ENCODE measurements around the gene CSF3.

Gene CSF3, protein sequence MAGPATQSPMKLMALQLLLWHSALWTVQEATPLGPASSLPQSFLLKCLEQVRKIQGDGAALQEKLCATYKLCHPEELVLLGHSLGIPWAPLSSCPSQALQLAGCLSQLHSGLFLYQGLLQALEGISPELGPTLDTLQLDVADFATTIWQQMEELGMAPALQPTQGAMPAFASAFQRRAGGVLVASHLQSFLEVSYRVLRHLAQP

DNA sequence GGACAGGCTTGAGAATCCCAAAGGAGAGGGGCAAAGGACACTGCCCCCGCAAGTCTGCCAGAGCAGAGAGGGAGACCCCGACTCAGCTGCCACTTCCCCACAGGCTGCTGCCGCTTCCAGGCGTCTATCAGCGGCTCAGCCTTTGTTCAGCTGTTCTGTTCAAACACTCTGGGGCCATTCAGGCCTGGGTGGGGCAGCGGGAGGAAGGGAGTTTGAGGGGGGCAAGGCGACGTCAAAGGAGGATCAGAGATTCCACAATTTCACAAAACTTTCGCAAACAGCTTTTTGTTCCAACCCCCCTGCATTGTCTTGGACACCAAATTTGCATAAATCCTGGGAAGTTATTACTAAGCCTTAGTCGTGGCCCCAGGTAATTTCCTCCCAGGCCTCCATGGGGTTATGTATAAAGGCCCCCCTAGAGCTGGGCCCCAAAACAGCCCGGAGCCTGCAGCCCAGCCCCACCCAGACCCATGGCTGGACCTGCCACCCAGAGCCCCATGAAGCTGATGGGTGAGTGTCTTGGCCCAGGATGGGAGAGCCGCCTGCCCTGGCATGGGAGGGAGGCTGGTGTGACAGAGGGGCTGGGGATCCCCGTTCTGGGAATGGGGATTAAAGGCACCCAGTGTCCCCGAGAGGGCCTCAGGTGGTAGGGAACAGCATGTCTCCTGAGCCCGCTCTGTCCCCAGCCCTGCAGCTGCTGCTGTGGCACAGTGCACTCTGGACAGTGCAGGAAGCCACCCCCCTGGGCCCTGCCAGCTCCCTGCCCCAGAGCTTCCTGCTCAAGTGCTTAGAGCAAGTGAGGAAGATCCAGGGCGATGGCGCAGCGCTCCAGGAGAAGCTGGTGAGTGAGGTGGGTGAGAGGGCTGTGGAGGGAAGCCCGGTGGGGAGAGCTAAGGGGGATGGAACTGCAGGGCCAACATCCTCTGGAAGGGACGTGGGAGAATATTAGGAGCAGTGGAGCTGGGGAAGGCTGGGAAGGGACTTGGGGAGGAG is at the start of gene CSF3:
TSS of gene CSF3 (plus strand) at position 436 of the 993 bp plus-strand sequence. CDS start at position 471, 35 bp downstream.
- DNase-seq: no peak

DNA sequence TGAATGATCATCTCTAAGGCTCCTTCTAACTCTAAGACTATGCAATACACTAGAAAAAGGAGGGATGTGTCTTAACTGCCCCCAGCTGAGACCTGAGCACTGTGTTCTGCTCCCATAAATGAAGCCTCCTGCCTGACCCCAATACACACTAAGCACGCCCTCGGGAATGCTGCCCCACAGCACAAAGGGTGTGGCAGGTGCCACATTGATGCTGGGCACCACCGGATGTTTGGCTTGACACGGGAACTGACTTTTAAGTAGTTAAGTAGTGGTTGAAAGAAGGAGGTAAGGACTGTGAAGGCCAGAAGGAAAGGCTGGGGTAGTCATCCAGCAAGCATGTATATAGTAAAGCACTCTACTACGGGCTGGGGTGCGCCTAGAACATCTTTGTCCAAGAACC is 48.5 kb upstream of the CSF3 start:
- no peak for DNase-seq

DNA sequence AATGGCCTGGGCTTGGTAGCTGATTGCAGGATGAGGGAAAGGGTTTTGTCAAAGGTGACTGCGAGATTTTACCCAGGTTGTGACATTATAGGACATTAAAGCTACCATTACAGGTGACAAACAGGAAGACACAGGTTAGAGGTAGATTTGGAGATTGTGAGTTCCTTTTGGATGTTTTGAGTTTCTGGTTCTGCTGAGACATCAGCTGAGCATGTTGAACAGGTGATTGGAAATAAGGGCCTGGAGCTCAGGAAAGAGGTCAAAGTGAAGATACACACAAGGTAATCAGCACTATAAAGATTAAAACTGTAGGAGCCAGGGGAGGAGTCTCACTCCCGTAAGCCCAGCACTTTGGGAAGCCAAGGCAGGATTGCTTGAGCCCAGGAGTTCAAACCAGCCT is 46.5 kb upstream of the CSF3 start:
- DNase-seq: no peak

DNA sequence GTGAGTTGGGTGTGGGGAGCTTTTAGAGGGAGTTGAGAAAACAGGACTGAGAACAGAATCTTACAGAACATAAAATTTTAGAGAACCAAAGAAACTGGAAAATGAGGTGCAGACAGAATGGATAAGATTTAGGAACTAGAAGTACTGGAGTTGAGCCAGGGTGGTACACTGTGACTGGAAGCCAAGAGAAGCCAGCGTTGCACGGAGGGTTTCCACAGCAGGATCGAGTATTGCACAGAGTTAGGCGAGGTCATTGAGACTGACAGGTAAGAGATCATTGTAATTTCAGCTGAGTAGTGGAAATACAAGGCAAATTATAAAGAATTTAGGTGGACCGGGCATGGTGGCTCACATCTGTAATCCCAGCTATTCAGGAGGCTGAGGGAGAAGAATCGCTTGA is 45.9 kb upstream of the CSF3 start:
- DNase-seq: no peak

DNA sequence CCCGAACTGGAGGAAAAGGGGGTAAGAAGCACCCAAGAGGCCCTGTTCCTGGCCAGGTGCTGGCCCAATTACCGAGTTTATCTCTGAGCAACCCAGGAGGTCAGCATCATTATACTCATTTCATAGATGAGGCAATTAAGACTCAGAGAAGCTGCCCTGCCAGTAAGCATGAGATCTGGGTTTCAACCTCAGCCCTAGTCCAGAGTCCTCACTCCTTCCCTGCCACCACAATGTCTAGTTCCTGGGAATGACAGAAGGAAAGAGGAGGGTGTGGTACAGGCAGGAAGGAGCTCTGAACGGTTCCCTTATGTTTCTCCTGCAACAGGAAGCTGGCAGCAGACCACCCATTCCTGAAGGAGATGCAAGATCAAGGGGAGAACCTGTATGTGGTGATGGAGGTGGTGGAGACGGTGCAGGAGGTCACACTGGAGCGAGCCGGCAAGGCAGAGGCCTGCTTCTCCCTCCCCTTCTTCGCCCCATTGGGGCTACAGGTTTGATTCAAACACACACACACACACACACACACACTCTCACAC is 45.0 kb upstream of the CSF3 start:
- no peak for DNase-seq

DNA sequence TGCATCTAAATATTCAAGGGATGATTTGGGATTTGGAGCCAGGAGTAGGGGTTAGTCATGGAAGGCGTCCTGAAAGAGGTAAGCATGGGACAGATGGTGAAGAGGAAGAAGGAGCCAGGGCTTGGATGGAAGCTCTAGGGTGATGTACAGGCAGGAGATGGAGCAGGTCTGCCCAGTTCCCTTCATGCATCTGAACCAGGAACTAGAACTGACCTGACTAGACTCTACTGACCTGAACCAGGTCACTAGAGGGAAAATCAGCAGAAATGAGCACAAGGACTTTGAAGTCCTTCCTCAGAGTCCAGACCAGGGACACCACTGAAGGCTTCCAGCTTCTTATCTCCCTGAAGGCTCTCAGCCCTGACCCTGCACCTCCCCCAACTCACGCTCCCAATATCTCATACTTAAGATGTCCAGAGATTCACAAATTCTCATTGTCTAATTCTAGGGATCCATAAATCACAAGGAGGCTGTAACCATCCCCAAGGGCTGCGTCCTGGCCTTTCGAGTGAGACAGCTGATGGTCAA is 44.1 kb upstream of the CSF3 start:
- no peak for DNase-seq

DNA sequence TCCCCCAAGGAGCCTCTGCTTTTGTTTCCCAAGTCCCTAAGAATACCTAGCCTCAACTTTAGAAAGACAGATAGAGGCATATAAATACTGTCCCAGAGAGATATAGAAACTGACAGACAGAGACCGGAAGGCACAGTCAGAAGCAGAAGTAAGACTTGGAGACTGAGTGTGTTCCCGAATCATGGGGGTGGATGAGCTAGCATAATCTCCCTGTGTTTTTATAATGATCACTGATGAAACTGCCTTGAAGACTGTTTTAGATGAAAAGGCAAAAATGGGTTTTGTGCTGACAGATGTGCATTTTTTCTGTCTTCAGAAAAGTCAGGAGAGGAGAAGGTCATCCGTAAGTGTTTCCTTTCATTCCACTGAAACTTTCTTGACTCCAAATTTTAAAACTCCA is 43.0 kb upstream of the CSF3 start:
- DNase-seq: no peak

DNA sequence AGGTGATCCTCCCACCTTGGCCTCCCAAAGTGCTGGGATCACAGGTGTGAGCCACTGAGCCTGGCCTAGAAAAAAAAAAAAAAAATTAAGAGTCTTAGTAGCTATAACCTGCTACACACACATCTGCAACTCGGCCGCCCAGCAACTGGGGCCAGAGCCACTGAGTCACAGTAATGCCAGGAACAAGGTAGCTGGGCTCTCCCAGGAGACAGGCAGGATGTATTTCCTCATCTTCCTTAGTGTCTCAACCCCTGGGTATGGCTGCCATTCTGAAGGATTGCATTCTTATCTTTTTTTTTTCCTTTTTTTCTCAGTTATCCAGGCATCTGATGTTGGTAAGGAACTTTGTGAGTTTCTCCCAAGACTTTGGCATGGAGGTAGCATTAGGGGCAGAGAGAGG is 41.7 kb upstream of the CSF3 start:
- DNase-seq: no peak

DNA sequence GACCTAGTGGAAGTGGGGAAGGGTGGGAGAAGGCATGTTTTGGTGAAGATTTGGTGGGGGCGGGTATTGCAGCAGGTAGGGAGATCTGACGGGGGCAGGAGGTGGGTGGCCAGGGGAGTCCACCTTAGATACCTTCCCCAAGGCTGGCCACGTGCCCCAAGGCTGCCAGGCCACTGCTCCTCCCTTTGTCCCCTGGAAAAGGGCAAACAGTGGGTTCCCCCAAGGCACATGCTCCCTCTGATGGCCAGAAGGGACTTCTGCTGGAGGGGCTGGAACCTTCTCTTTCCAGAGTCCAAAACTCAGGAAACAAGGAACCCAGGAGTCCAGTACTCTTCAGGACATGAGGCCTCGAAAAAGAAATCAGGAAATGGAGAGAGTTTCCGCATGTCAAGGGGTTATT is 40.8 kb upstream of the CSF3 start:
- no peak for DNase-seq

DNA sequence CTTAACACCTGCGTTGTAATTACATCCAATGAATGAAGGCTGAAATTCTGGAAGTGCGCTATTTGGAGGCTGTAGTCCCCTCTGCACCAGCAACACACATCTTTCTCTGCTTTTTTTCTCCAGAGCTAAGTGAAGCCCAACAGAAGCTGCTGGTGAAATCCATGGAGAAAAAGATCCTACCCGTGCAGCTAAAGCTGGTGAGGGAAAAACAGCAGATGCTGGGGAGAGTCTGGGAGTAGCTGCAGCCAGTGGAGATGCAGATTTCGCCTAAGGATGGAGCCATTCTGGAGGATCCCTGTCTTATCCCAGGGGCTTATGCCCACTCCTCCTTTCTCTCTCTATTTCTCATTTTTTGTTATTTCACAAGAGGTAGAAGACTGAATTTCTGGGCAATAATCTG is 39.4 kb upstream of the CSF3 start:
- no peak for DNase-seq

DNA sequence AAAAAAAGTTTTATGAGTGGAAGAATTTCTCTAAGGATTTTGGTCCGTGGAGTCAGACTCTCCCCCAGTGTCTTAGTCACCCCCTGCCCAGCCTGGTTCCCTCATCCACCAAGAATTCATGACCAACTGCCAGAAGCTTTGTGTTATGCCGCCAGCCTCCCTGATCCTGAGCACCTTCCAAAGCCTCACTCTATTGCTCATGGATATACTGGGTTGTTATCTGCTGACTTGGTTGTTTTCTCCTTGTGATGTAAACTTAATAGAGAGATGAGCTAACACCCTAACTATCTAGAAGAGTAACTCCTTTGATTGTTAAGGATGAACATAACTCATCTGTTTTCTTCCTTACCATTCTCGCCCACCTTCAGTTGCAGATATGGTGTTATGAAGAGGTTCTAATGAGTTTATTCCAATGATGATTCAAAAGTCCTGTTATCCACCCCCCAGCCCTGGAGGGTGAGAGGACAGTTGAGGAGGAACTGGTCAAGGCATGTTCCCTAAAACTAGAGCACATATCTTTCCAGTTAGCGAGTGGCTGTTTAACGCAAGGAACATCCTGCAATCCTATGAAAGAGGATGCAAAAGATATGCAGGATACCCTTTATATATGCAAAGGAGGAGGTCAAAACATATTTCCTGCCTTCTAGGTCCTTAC is 36.1 kb upstream of the CSF3 start:
- no peak for DNase-seq

DNA sequence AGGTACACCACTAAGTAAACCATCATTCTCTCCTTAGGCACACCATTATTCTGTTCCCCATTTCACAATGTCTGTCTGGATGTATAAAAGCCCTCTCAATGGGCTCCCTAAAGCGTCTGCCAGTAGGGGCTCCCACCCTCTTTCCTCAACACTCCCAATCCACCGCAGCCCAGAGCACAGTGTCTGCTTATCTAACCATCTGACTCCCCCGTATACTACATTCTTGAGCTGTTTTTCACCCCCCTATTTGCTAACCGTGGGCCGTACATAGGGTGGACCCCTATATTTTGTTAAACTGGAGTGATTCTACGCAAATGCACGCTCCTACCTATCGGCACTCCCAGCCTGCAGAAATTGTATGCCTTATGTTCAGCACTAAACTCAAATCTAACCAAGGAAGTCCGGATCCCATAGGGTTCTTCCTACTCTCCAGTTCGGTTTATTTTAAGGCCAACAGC is 35.3 kb upstream of the CSF3 start:
- no peak for DNase-seq

DNA sequence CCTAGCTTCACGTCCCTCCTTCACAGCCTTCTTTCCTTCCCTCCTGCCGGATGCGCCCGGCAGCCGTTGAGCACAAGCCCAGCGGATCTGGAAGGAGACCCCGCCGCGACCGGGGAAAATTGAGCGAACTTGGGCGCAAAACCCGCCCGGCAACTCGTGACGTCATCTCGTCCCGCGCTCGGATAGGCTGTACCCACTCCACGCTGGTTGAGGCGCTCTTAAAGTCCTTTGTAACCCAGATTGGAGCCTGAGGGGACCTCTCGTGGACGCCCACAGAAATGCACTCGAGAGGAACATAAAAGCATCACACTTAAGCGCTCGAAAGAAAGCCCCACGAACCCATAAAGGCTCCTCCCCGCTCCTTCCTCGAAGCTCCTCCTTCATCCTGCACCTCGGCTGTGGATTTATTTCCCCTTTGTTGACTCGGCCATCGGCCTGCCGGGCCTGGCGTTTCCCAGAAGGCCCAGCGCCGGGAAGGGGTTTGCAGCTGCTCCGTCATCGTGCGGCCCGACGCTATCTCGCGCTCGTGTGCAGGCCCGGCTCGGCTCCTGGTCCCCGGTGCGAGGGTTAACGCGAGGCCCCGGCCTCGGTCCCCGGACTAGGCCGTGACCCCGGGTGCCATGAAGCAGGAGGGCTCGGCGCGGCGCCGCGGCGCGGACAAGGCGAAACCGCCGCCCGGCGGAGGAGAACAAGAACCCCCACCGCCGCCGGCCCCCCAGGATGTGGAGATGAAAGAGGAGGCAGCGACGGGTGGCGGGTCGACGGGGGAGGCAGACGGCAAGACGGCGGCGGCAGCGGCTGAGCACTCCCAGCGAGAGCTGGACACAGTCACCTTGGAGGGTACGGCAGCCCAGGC is 34.7 kb upstream of the CSF3 start, which contains the start of gene PSMD3:
TSS of gene PSMD3 (plus strand) at position 457 of the 856 bp plus-strand sequence. CDS start at position 621, 164 bp downstream.
- peak; percentile 100 for DNase-seq

DNA sequence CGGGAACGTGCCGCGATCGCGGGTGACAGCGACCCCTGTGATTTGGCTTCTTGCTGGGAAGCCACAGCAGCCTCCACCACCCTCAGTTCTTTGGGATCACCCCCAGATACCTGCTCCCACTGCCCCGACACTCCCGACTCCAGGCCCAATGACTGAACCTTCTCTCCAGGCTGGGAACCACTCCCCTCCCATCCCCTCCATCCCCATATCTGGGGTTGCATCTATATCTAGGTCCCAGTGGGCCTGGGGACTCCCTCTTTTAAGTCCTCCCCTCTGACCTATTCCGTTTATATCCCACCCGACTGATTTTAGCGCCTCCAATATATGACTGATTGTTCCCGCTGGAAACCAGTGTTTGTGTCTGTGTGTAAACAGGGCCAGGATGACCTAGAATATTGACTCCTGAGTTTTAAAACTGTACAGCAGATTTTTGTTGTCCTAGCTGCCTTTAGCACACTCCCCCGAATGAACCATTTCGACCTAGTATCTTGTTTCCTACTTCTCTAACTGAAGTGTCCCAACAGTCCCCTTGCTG is 34.0 kb upstream of the CSF3 start:
- DNase-seq: no peak

DNA sequence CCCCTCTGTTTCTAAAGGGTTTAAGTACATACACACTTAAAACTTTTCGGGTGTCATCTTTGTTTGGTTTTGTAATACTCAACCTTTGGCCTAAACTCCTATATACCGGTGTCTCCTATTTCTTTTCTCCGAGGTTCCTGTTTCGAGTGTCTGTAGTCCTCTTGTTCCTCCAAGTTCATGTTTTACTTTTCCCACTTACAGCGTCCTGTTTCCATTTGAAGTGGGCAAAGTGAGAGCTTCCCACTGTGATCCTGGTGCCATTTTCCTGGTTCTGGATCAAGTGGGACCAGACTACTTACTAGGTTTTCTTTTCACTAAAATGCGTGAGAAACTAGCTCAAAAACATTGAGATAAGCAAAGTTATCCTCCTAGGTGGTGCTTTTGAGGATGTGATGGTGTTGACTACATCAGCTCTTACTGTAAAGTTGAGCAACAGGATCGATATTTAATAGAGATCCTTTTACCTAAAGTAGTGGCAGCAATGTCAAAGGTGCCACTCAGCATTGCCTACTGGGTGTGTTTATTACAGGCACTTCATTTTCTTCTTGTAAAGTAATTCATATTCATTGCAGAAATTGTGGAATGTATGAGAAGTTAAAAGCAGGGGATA is 33.4 kb upstream of the CSF3 start:
- peak; percentile 6 for DNase-seq

DNA sequence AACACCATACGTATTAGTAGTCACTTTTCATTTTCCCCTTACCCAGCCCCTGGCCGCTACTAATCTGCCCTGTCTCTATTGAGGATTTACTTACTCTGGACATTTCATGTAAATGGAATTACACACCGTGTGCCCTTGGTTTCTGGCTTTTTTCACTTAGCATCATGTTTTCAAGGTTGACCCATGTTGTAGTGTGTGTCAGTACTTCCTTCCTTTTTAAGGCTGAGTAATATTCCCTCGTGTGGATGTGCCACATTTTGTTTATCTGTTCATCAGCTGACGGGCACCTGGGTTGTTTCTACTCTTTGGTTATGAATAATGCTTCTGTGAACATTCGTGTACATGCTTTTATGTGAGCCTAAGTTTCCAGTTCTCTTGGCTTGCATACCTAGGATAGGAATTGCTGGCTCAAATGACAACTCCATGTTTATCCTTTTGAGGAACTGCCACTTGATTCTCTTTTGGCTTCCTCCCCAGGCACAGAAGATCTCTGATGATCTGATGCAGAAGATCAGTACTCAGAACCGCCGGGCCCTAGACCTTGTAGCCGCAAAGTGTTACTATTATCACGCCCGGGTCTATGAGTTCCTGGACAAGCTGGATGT is 26.9 kb upstream of the CSF3 start:
- no peak for DNase-seq

DNA sequence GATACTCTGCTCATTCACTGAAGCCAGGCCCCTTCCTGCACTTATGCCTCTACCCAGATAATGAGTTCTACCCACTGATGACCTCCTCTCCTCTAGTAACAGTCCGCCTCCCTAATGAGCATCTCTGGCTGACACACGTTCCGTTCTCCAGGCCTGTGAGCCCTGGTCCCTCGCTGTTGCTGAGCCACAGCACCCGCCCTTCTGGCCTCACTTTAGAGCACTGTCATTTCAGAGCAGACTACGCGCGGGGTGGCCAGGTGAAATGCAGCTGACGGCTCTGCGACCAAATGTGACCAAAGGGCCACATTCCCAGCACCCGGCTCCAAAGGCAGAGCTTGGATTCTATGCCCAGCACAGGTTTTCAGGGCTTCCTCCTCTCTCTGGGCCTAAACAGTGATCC is 20.8 kb upstream of the CSF3 start:
- DNase-seq: no peak

DNA sequence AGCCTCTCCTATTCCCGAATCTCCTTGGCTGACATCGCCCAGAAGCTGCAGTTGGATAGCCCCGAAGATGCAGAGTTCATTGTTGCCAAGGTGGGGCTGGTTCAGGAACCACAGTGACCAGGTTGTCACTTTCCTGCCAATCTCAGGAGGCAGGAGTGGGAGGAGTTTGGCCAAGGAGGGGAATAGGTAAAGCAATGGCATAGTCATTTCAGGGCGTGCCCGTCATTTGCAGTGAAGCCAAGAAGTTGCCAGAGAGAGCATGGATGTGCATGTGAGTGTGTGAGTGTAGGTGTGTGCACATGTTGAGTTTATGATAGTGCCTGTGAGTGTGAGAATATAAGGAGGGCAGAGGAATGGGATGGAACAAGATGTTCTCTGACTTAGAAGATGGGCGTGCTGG is 19.8 kb upstream of the CSF3 start:
- no peak for DNase-seq

DNA sequence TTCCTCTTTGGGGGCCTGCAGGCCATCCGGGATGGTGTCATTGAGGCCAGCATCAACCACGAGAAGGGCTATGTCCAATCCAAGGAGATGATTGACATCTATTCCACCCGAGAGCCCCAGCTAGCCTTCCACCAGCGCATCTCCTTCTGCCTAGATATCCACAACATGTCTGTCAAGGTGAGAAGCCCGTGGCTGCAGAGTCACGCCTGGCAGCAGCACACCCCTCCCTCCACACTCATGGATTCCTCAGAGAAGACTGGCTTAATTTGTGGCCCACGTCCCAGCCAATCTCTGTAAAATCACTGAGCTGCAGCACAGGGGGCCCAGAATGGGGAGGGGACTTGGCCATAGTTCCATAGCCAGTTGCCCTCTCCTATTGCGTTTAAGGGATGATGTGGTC is 19.1 kb upstream of the CSF3 start:
- DNase-seq: no peak

DNA sequence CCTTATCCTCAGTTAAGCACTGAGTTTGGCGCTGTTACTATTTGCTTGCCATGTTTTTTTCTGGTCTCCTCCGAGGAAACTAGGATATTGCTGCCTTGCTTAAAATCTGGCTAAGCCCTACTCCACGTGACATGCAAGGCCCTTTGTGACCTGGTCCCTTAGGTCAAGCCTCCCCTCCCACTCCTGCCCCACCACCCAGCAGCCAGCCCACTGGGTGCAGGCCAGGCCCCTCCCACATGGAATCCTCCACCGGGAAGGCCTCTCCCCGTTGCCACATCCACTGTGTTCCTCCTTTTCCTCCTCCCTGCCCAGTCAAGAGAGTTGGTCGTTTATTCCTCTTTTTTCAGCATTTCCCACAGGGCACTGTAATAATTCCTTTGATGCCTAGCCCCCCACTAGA is 18.4 kb upstream of the CSF3 start:
- no peak for DNase-seq

DNA sequence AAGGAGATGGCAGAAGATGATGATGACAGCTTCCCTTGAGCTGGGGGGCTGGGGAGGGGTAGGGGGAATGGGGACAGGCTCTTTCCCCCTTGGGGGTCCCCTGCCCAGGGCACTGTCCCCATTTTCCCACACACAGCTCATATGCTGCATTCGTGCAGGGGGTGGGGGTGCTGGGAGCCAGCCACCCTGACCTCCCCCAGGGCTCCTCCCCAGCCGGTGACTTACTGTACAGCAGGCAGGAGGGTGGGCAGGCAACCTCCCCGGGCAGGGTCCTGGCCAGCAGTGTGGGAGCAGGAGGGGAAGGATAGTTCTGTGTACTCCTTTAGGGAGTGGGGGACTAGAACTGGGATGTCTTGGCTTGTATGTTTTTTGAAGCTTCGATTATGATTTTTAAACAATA is 17.7 kb upstream of the CSF3 start:
- no peak for DNase-seq

Measured in CD4-positive, alpha-beta T cell treated with Interleukin-17A for 1 hour (primary cell).